ENCODE results near the gene LRCH1. TPM values are rescaled to one million over a fixed set of nuclear protein-coding genes. Genes with fewer than 3 reads are reported as not detected.

The LRCH1 gene
- polyA plus RNA-seq, 5 donors = 20.3 to 30.2 (median 28.7) TPM

DNA sequence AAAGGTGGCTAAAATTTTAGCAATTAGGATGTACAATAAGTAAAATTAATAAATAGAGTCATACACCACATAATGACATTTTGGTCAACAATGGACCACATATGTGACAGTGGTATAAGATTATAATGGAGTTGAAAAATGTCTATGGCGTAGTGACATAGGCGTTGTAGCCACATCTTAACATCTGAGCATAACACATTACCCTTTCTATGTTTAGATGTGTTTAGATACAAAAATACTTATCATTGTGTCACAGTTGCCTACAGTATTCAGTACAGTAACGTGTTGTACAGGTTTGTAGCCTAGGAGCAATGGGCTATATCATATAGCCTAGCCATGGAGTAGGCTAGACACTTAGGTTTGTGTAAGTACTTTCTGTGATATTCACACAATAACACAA, 111.2 kb downstream of the LRCH1 start:
- no peak for DNase-seq

DNA sequence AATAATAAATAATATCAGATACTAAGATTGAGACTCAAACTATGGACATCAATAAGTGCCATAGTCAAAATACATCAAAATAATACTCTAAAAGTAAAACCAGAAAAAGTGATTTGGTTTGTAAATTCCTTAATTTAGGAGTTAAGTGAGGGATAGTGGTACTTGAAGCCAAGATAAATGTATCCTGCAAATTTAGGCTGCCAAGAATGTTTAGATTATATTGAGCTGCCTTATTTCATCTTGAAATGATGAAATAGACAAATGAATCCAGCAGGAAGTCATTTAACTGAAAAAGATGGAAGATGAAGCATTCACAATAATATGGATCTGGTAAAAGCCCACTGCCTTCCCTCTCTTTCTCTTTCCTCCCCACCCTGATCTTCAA, 112.3 kb downstream of the LRCH1 start:
- DNase-seq = no peak

GRCh38 chr13:46665633-46666482, 112.9 kb downstream of the LRCH1 start:
- no peak for DNase-seq

GRCh38 chr13:46666727-46667456, 113.9 kb downstream of the LRCH1 start:
- no peak for DNase-seq

GRCh38 chr13:46667687-46668281, 114.8 kb downstream of the LRCH1 start:
- DNase-seq = no peak

GRCh38 chr13:46668302-46668720, 115.3 kb downstream of the LRCH1 start:
- DNase-seq = no peak

- DNase-seq = no peak
These were observed 116.1 kb downstream of the LRCH1 start for GRCh38 chr13:46668931-46669525.

DNA sequence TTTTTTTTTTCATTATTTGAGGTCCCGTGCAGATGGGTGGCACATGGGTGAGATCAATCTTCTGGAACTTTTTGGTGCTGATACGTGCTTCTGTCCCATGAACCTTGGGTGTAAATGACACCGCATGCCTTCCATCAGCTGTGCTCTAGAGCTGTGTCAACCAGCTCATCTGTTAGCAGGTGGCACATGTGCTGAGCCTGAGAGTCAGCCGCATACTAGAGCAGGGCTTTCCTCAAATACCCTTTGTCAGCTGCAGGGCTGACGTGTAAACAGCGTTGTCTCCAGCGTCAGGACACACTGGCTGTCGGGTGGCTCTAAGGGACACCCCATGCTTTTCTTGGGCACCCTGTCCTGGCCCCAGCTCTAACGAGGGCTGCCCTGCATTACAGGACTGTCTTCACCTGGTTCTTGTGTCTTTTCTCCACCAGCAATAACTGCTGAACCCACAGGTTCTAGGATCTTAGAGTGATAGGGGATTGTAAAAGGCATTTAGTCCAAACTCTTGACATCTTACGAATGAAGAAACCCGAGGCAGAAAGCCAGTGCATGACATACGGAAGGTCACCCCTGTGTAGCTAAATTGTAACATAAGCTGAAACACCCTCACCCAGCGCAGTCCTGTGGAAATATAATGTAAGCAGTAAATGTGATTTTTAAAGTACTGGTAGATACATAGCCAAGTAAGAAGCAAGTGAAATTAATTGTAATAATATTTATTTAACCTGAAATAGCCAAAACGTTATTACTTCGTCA, 119.5 kb downstream of the LRCH1 start:
- DNase-seq = no peak

- no peak for DNase-seq
These were observed 122.0 kb downstream of the LRCH1 start for GRCh38 chr13:46675016-46675415.

DNA sequence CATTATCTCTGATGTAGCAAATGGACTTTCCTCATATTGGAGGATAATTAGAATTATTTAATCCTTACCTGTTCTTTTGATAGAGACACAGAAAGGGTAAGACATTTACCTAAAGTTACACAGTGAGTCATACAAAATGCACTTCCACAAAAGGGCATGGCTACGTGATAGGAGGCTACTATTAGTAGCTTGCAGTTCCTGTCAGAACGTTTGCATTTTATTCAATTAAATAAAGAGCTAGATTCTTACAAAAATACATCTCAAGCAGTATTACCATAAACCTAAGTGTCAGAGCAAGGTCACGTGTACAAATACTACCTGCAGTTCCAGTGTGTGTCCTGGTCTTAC, 123.4 kb downstream of the LRCH1 start:
- no peak for DNase-seq

DNA sequence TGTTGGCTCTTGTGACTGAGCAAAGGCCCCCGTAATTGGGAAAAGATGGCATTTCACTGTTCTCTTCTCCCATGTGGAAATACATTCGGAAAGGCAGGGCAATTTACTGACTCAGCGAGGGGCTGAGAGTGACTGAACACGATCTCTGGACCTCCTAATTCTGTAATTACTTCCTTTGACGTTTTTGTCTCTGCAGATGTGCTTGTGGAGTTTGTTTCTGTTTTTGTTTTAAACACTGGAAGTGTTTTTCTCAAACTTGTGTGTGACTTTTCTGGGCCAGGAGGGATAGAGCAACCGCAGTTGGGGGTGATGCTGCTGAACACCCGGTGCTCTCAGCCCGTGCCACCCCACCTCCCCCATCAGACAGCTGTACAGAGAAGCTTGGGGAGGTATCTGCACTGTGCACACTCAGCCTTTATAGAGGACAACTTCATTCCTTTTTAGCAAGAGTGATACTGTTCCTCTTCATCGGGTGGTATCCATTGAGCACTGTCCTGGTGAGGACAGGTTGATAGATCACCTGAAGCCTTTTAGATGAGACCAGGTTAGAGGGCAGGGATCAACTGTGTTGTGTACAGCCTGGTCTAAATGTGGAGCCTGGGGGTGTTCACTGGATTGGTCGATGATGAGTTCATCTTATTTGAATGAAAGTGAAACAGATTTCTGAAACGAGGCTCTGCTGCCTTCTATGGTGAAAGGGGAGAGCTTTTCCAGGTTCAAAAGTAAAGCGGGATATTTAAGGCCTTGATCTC, 126.6 kb downstream of the LRCH1 start:
- DNase-seq = peak in 1 of 2 donors; percentile 44

GRCh38 chr13:46682015-46682414, 129.0 kb downstream of the LRCH1 start:
- no peak for DNase-seq

GRCh38 chr13:46682707-46683106, 129.7 kb downstream of the LRCH1 start:
- DNase-seq = no peak

- no peak for DNase-seq
These were observed 130.8 kb downstream of the LRCH1 start for GRCh38 chr13:46683676-46684260.

DNA sequence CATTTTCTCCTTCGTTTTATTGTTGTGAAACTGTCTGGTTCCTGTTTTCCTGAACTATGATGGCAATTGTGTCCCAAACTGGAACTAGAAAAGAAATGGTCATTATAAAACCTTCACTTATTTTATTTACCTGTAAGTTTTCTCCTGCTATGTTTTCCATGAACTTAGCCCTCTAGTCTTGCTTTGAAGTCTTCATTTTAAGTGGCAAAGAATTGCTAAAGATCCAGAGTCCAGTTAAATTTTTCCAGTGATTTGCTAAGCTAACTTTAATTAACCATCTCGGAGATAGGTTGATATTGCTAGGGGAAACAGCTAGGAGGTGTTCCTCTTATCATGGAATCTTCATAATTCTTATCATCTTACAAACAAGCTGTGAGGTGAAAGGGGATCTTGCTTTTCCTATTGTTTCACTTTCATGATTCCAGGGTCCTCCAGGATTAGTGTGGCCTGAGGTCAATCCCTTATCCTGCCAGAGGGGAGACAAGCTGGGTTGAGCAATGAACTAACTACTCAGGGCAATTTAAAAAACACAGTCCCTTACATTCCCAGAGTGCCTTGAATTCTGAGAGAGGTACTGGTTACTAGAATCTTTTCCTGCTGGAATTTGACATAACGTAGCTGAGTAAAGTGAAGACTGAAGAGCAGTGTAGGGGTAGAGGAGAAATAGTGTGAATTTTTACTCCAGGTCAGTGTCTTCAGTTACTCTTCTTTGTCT, 131.5 kb downstream of the LRCH1 start:
- DNase-seq = no peak

DNA sequence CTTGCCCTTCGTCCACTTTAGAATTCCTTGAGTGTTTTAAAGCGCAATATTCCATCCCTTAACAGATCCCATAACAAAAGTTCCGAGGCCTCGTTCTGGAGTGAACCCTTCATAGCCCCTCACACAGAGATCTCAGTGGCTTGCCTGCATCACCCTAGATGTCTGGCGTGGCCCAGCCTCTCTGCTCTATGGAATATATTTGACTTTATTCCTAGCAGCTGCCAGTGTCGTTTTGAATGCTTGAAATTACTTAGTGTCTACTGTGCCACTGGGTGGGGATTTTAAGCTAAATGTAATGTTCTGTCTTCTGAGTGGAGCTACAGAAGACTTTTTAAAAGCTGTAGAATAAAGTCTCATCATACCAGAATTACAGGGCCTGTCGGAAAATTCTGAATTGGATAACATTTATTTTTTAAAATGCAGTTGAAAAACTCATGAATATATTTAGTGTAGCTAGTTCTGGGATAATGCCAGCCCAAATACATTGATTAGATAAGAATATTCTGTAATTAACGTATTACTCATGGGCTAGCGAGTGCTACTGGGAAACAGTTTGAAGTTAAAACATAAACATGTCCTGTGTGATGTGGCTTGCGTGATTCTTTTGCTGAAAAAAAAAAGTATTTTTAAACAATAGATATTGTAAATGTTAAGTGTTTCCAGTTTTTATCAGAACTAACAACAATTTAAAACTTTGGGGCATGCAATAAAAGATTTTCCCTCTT, 132.2 kb downstream of the LRCH1 start:
- DNase-seq = no peak

DNA sequence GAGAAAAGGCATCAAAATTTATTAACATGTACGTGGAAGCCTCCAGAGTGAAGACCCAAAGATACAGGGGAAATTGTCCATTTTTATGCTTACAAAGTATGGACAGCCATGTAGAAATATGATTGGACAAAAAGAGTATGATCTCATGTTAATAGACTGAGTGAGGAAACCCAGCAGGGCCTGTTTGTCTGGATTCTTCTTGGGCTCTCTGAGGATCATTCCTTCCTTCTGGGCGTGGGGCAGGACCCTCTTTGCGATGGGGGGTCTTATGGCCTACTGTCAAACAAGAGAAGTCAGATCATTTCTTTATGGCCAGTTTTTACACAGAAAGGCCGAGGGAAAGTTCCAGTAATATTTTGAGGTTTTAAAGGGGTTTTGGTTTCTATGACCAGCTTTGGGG, 133.2 kb downstream of the LRCH1 start:
- DNase-seq = no peak

- no peak for DNase-seq
These were observed 134.8 kb downstream of the LRCH1 start for GRCh38 chr13:46687810-46688209.

- DNase-seq = no peak
These were observed 135.3 kb downstream of the LRCH1 start for GRCh38 chr13:46688306-46688705.

Measured in right lung (tissue), 5 donors.